Measurements from ENCODE around the gene ZC3H18. TPM values are rescaled to one million over a fixed set of nuclear protein-coding genes. Genes with fewer than 3 reads are reported as not detected.

The ZC3H18 gene
- total and polyA plus RNA-seq, 2 of the 4 experiments (the other 2 are of a cell fraction) = 3.4 to 21.3 TPM

- Histone ChIP-seq H4K20me1 (ENCODE audit: insufficient read depth, low read length) (no peaks in the 10 kb centered on the region), H3K4me1 (ENCODE audit: control insufficient read depth, insufficient read depth, low read length) (no peaks in the 10 kb centered on the region), H3K14ac (replicated peaks; ENCODE audit: low read depth, low read length) (no peak overlapping the region), H3K4me2 (ENCODE audit: low read depth, low read length) (no peak overlapping the region), H3K23ac (ENCODE audit: low read depth, low read length) (no peak overlapping the region), H3K79me1 (ENCODE audit: low read depth in 1 of 2, low read length in 2 of 2) (no peaks in the 10 kb centered on the region), H3K18ac (ENCODE audit: low read depth, low read length) (no peak overlapping the region), H3K9me3 (ENCODE audit: control insufficient read depth, insufficient read depth, low read length) (peaks cover 7% of the 10 kb centered on the region; the same call in 1 of the 2 replicates), H2BK15ac (ENCODE audit: low read depth, low read length) (no peak overlapping the region), H3K36me3 (ENCODE audit: control insufficient read depth, insufficient read depth, low read length) (no peaks in the 10 kb centered on the region), H3K9ac (ENCODE audit: low read depth, low read length) (no peak overlapping the region), H4K5ac (ENCODE audit: low read depth, low read length) (no peak overlapping the region), H2AK5ac (ENCODE audit: low read depth, low read length) (no peak overlapping the region), H2BK5ac (ENCODE audit: low read depth, low read length, poor library complexity, severe bottlenecking) (no peak overlapping the region), H3K9me1 (ENCODE audit: insufficient read depth, low read length) (no peaks in the 10 kb centered on the region), H3K56ac (ENCODE audit: extremely low read depth, insufficient read depth, low read length) (no peak overlapping the region), H2BK20ac (ENCODE audit: low read depth, low read length) (no peak overlapping the region), H4K91ac (ENCODE audit: insufficient read depth, low read depth, low read length) (no peak overlapping the region), H3K4me3 (ENCODE audit: insufficient read depth, low read depth, low read length) (no peak overlapping the region), H2AFZ (replicated peaks; ENCODE audit: low read length, poor library complexity) (no peak overlapping the region), H3K27ac (ENCODE audit: insufficient read depth, low read length) (no peak overlapping the region), H3K4ac (ENCODE audit: low read depth, low read length) (no peak overlapping the region), H2BK120ac (ENCODE audit: low read depth, low read length) (no peak overlapping the region), H2AK9ac (replicated peaks; ENCODE audit: low read depth, low read length, poor library complexity) (no peak overlapping the region), H4K8ac (ENCODE audit: low read depth in 2 of 2, low read length in 2 of 2) (no peak overlapping the region), H3K27me3 (ENCODE audit: control insufficient read depth, insufficient read depth, low read length) (peaks cover 68% of the 10 kb centered on the region)
- ATAC-seq (ENCODE audit: low read depth) = no peak
- TF ChIP-seq MAZ (IDR thresholded peaks at IDR 0.05; ENCODE audit: borderline replicate concordance, low read depth, low read length) (no peak), RAD21 (IDR thresholded peaks at IDR 0.05; ENCODE audit: low read length) (no peak), SMC3 (IDR thresholded peaks at IDR 0.05; ENCODE audit: low read depth, low read length) (no peak), BHLHE40 (IDR thresholded peaks at IDR 0.05; ENCODE audit: low read depth, low read length) (no peak)
- intact Hi-C loops (cut with micrococcal nuclease) (no loop called here), in situ Hi-C loops (cut with MboI; ENCODE audit: low sequenced_read_pairs) (no loop called here), dilution Hi-C loops (cut with HindIII; ENCODE audit: low sequenced_read_pairs, unreplicated experiment) (no loop called here)
- DNase-seq = no peak
- POLR2A ChIA-PET (ENCODE audit: unreplicated experiment) = no interaction called here
- BruUV-seq (replicated peaks) = no TSS peak
- CTCF ChIA-PET = no interaction called here
- WGBS, 2 experiments (ENCODE audit: extremely low coverage in 2 of 2, insufficient read length in 1 of 2) = 64% methylated on average over 5 of the region's 16 CpGs; no CpG with 5 or more reads in 1 of the 2 experiments
These were observed 19.9 kb upstream of the ZC3H18 start for GRCh38 chr16:88550246-88550661.
